ENCODE results near the gene BCORL1. TPM values are rescaled to one million over a fixed set of nuclear protein-coding genes. Genes with fewer than 3 reads are reported as not detected.

BCORL1 gene
- total RNA-seq, 1 donor from 2014 or later, result 24.0 TPM

- H3K27me3 Mint-ChIP-seq, result peaks cover 20% of the 10 kb centered on the region
- TF ChIP-seq, protein P1, sequence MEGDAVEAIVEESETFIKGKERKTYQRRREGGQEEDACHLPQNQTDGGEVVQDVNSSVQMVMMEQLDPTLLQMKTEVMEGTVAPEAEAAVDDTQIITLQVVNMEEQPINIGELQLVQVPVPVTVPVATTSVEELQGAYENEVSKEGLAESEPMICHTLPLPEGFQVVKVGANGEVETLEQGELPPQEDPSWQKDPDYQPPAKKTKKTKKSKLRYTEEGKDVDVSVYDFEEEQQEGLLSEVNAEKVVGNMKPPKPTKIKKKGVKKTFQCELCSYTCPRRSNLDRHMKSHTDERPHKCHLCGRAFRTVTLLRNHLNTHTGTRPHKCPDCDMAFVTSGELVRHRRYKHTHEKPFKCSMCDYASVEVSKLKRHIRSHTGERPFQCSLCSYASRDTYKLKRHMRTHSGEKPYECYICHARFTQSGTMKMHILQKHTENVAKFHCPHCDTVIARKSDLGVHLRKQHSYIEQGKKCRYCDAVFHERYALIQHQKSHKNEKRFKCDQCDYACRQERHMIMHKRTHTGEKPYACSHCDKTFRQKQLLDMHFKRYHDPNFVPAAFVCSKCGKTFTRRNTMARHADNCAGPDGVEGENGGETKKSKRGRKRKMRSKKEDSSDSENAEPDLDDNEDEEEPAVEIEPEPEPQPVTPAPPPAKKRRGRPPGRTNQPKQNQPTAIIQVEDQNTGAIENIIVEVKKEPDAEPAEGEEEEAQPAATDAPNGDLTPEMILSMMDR (conservative IDR thresholded peaks at IDR 0.05), result no peak
- no peaks in the 10 kb centered on the region for H3K36me3 Mint-ChIP-seq
- H3K4me3 Mint-ChIP-seq, result peak overlapping the region; percentile 74
- H3K4me1 Mint-ChIP-seq (ENCODE audit: unreplicated experiment), result peaks cover 11% of the 10 kb centered on the region
- no peak overlapping the region for H3K27ac Mint-ChIP-seq
- DNase-seq (ENCODE audit: extremely low spot score, unreplicated experiment), result peak; percentile 76
- H3K9me3 Mint-ChIP-seq, result no peaks in the 10 kb centered on the region
Measured at GRCh38 chrX:129957241-129958082, 25.0 kb upstream of the BCORL1 start.

- no peaks in the 10 kb centered on the region for H3K36me3 Mint-ChIP-seq
- peaks cover 16% of the 10 kb centered on the region for H3K27me3 Mint-ChIP-seq
- no peak for DNase-seq (ENCODE audit: extremely low spot score, unreplicated experiment)
- peak overlapping the region; percentile 67 for H3K4me3 Mint-ChIP-seq
- no peak overlapping the region for H3K27ac Mint-ChIP-seq
- H3K4me1 Mint-ChIP-seq (ENCODE audit: unreplicated experiment), result peaks cover 11% of the 10 kb centered on the region
- TF ChIP-seq, protein P1 (conservative IDR thresholded peaks at IDR 0.05), result no peak
- no peaks in the 10 kb centered on the region for H3K9me3 Mint-ChIP-seq
Measured at GRCh38 chrX:129958083-129958465, 24.4 kb upstream of the BCORL1 start.

DNA sequence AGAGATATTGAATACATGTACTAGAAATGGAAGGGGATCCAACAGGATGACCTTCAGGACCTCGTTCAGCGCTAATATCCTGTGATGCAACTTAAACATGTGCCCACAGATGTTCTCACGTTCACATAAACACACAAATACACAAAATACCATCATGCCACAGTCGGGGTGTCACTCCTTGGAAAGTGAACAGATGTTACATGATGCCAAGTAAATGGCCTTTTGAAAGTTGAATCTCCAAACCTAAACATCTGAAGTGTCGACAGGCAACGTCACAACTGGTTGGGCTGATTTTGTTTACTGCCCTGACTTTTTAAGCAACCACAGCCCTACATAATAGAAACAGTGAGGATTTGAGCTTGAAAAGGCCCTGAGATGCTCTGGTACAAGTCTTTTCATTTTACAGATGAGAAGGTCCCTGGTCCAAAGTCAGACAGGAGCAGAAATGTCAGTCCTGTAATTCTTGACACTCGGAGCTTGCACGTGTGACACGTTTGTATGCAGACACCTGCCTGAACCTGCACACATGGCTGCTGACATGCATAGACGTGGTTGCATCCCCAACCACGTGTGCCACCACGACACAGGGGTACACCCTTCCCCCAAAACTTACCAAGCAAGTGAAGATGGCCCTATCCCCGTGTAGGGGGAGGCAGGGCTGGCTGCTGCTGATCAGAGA, 23.5 kb upstream of the BCORL1 start:
- H3K4me3 Mint-ChIP-seq, result peak overlapping the region; percentile 27
- no peaks in the 10 kb centered on the region for H3K36me3 Mint-ChIP-seq
- peaks cover 11% of the 10 kb centered on the region for H3K4me1 Mint-ChIP-seq (ENCODE audit: unreplicated experiment)
- DNase-seq (ENCODE audit: extremely low spot score, unreplicated experiment), result no peak
- peaks cover 11% of the 10 kb centered on the region for H3K27me3 Mint-ChIP-seq
- no peaks in the 10 kb centered on the region for H3K9me3 Mint-ChIP-seq
- TF ChIP-seq, protein P1 (conservative IDR thresholded peaks at IDR 0.05), result no peak
- no peak overlapping the region for H3K27ac Mint-ChIP-seq

- Mint-ChIP-seq H3K27me3 (peaks cover 6% of the 10 kb centered on the region), H3K36me3 (no peaks in the 10 kb centered on the region), H3K4me3 (peak overlapping the region; percentile 27), H3K4me1 (ENCODE audit: unreplicated experiment) (peaks cover 11% of the 10 kb centered on the region), H3K27ac (no peak overlapping the region), H3K9me3 (no peaks in the 10 kb centered on the region)
- DNase-seq (ENCODE audit: extremely low spot score, unreplicated experiment), result no peak
- TF ChIP-seq, protein P1 (conservative IDR thresholded peaks at IDR 0.05), result no peak
Measured at GRCh38 chrX:129959493-129959832, 23.0 kb upstream of the BCORL1 start.

GRCh38 chrX:129961180-129962083, 21.0 kb upstream of the BCORL1 start:
- no peak for DNase-seq (ENCODE audit: extremely low spot score, unreplicated experiment)
- TF ChIP-seq, protein P1 (conservative IDR thresholded peaks at IDR 0.05), result no peak
- Mint-ChIP-seq H3K9me3 (no peaks in the 10 kb centered on the region), H3K4me1 (ENCODE audit: unreplicated experiment) (peaks cover 11% of the 10 kb centered on the region), H3K4me3 (peak overlapping the region; percentile 66), H3K27ac (peak overlapping the region; percentile 6), H3K36me3 (no peaks in the 10 kb centered on the region), H3K27me3 (peaks cover under 1% of the 10 kb centered on the region)

Data from type B pancreatic cell (in vitro differentiated cells).